Testis (tissue), 3 donors: Measurements from ENCODE around the gene ABHD12. TPM values are rescaled to one million over a fixed set of nuclear protein-coding genes. Genes with fewer than 3 reads are reported as not detected.
A peak's percentile ranks its signal among the peaks of the same experiment; 100 is the strongest.

Experiments used
- DNase-seq: peaks from one replicate; pipeline ENCODE4 v3.0.0-alpha.2; 2019
- H3K27ac ChIP-seq, 2 donors: fragments of 200-600 bp; sonication (generic); one replicate each; pipeline ENCODE4 v1.5.1; 2019
- H3K27me3 ChIP-seq: fragments of 200-600 bp; sonication (generic); one replicate; pipeline ENCODE4 v1.5.1; 2019
- H3K36me3 ChIP-seq: fragments of 200-600 bp; sonication (generic); one replicate; pipeline ENCODE4 v1.5.1; 2017; ENCODE audit warnings: low read depth; ENCODE audit errors: missing control alignments
- H3K4me1 ChIP-seq: fragments of 200-600 bp; sonication (generic); one replicate; pipeline ENCODE4 v1.5.1; 2019
- H3K4me3 ChIP-seq, 2 donors: fragments of 200-600 bp; sonication (generic); one replicate each; pipeline ENCODE4 v1.5.1; 2017 to 2019
- H3K9me3 ChIP-seq: fragments of 200-600 bp; sonication (generic); one replicate; pipeline ENCODE4 v1.5.1; 2017
- CTCF ChIP-seq, 3 experiments: fragments of 450-650 bp in 2 of 3; fragments of 200-600 bp in 1 of 3; sonication (generic) in 1 of 3; IDR thresholded peaks; one replicate each; pipeline ENCODE4 v1.5.1; 2016 to 2019; ENCODE audit warnings: antibody characterized with exemption in 3 of 3, mild to moderate bottlenecking in 2 of 3, moderate library complexity in 1 of 3
- POLR2A ChIP-seq: fragments of 450-650 bp; IDR thresholded peaks from one replicate; pipeline ENCODE4 v1.6.1; 2017; ENCODE audit warnings: antibody characterized with exemption, mild to moderate bottlenecking, moderate library complexity
- WGBS, 2 donors: methylation state at CpG; one replicate each; pipeline ENCODE4 v1.1.5; 2018; 5-methylcytosine and 5-hydroxymethylcytosine counted together
- intact Hi-C: fragments of 100-400 bp; cut with DNase I; formaldehyde crosslinking; loops from one replicate; pipeline ENCODE4 v1.15.1; 2023; ENCODE audit warnings: low total_unique reads
- polyA plus RNA-seq: library from polyadenylated mRNA; stranded (reverse); fragments of 350-450 nt; fragmentation: Illumina TruSeq; extraction: RNeasy Lipid Tissue Mini Kit (QIAGEN cat#74804); gene quantifications from one replicate; pipeline ENCODE4 v1.2.3, GENCODE V29; 2014; ENCODE audit warnings: low read depth, low replicate concordance; ENCODE audit not compliant: insufficient read depth
- total RNA-seq, 2 donors: library from RNA; depleted of rRNA; stranded (reverse); fragments of >200 nt; gene quantifications; one replicate each; pipeline ENCODE4 v1.2.3, GENCODE V29; 2016

The ABHD12 gene
- total and polyA plus RNA-seq, 3 donors from 2014 or later: 40.8 to 51.5 (median 47.5) TPM

GRCh38 chr20:25422032-25422431 lies 31.4 kb upstream of the ABHD12 start:
- whole genome bisulfite sequencing, 2 donors: 85 to 91% methylated on average over 4 of the region's 4 CpGs
- no peaks in the 10 kb centered on the region for H3K27me3 ChIP-seq
- no peak overlapping the region for H3K4me3 ChIP-seq
- TF ChIP-seq CTCF (IDR thresholded peaks at IDR 0.05): no peak
- no peak for TF ChIP-seq POLR2A
- intact Hi-C loops: no loop called here
- no peaks in the 10 kb centered on the region for H3K4me1 ChIP-seq
- H3K9me3 ChIP-seq: no peaks in the 10 kb centered on the region
- no peak overlapping the region for H3K27ac ChIP-seq
- H3K36me3 ChIP-seq: no peaks in the 10 kb centered on the region
- no peak for DNase-seq

- Histone ChIP-seq H3K4me3 (no peak overlapping the region), H3K27me3 (no peaks in the 10 kb centered on the region), H3K36me3 (no peaks in the 10 kb centered on the region), H3K9me3 (no peaks in the 10 kb centered on the region), H3K4me1 (no peaks in the 10 kb centered on the region), H3K27ac (no peak overlapping the region)
- intact Hi-C loops: no loop called here
- DNase-seq: no peak
- no peak for TF ChIP-seq POLR2A
- TF ChIP-seq CTCF (IDR thresholded peaks at IDR 0.05): no peak
Observed at GRCh38 chr20:25421102-25421501, 30.5 kb upstream of the ABHD12 start.

GRCh38 chr20:25418776-25419175 lies 28.1 kb upstream of the ABHD12 start:
- Histone ChIP-seq H3K9me3 (no peaks in the 10 kb centered on the region), H3K36me3 (no peaks in the 10 kb centered on the region), H3K27me3 (no peaks in the 10 kb centered on the region), H3K27ac (no peak overlapping the region), H3K4me1 (no peaks in the 10 kb centered on the region), H3K4me3 (no peak overlapping the region)
- WGBS, 2 donors: 82 to 96% methylated on average over 1 of the region's 1 CpG
- DNase-seq: no peak
- TF ChIP-seq POLR2A (no peak), CTCF (IDR thresholded peaks at IDR 0.05) (no peak)
- intact Hi-C loops: no loop called here

- no peak overlapping the region for H3K27ac ChIP-seq
- WGBS, 2 donors: 68 to 73% methylated on average over 5 of the region's 5 CpGs
- peaks cover 4% of the 10 kb centered on the region for H3K4me1 ChIP-seq
- H3K27me3 ChIP-seq: no peaks in the 10 kb centered on the region
- no peak for TF ChIP-seq CTCF (IDR thresholded peaks at IDR 0.05)
- H3K9me3 ChIP-seq: no peaks in the 10 kb centered on the region
- no peaks in the 10 kb centered on the region for H3K36me3 ChIP-seq
- H3K4me3 ChIP-seq: peak overlapping the region in 1 of 2 donors; percentile 70
- no peak for DNase-seq
- intact Hi-C loops: no loop called here
Observed at GRCh38 chr20:25408890-25409289, 18.3 kb upstream of the ABHD12 start.

GRCh38 chr20:25408170-25408547 lies 17.5 kb upstream of the ABHD12 start:
- Histone ChIP-seq H3K27ac (no peak overlapping the region), H3K36me3 (no peaks in the 10 kb centered on the region), H3K4me3 (peak overlapping the region; percentile 60 to 70), H3K9me3 (no peaks in the 10 kb centered on the region), H3K4me1 (peaks cover 4% of the 10 kb centered on the region), H3K27me3 (no peaks in the 10 kb centered on the region)
- no peak for DNase-seq
- intact Hi-C loops: no loop called here
- 2 to 4% methylated on average over 4 of the region's 4 CpGs for WGBS, 2 donors
- no peak for TF ChIP-seq CTCF (IDR thresholded peaks at IDR 0.05)
- TF ChIP-seq POLR2A: no peak
